Trophoblast cell (in vitro differentiated cells and primary cell): ENCODE data around the gene NUP133.
"Not testable (repeated sequence)": the region's sequence is repeated elsewhere in the genome, so short reads cannot be mapped to it uniquely, and the experiment has no call there.

ENCODE experiments used
- DNase-seq, 2 donors: peaks; one replicate each; pipeline ENCODE4 v3.0.0-alpha.2; 2016
- H2AFZ ChIP-seq: 2 replicates; pipeline ENCODE4 v1.6.1; 2013; ENCODE audit warnings: low read length, moderate library complexity, mild to moderate bottlenecking; ENCODE audit not compliant: insufficient read depth, poor library complexity
- H2AK5ac ChIP-seq: 2 replicates; pipeline ENCODE4 v1.6.1; 2013; ENCODE audit warnings: mild to moderate bottlenecking, low read length
- H2BK120ac ChIP-seq: 2 replicates; pipeline ENCODE4 v1.6.1; 2013; ENCODE audit warnings: low read length, mild to moderate bottlenecking, moderate library complexity; ENCODE audit not compliant: insufficient read depth, poor library complexity
- H2BK12ac ChIP-seq: 2 replicates; pipeline ENCODE4 v1.6.1; 2013; ENCODE audit warnings: mild to moderate bottlenecking, low read length, moderate library complexity
- H2BK5ac ChIP-seq: 2 replicates; pipeline ENCODE4 v1.6.1; 2013; ENCODE audit warnings: low read length, low read depth, moderate library complexity, mild to moderate bottlenecking; ENCODE audit not compliant: poor library complexity
- H3K14ac ChIP-seq: 2 replicates; pipeline ENCODE4 v1.6.1; 2013; ENCODE audit warnings: mild to moderate bottlenecking, low read length
- H3K18ac ChIP-seq: 2 replicates; pipeline ENCODE4 v1.6.1; 2013; ENCODE audit warnings: mild to moderate bottlenecking, low read length
- H3K23ac ChIP-seq: 2 replicates; pipeline ENCODE4 v1.6.1; 2013; ENCODE audit warnings: low read length
- H3K27ac ChIP-seq: 2 replicates; pipeline ENCODE4 v1.5.1; 2013; ENCODE audit warnings: low read depth, mild to moderate bottlenecking, inconsistent platforms, low read length, moderate library complexity
- H3K27me3 ChIP-seq: 2 replicates; pipeline ENCODE4 v1.6.1; 2013; ENCODE audit warnings: inconsistent platforms, mild to moderate bottlenecking, low read length, moderate library complexity; ENCODE audit not compliant: insufficient read depth
- H3K36me3 ChIP-seq, 2 experiments: 1 replicate in 1 of 2; 2 replicates in 1 of 2; pipeline ENCODE4 v1.6.1; 2013; ENCODE audit warnings: low read length in 2 of 2, mild to moderate bottlenecking in 2 of 2, moderate library complexity in 1 of 2; ENCODE audit not compliant: insufficient read depth in 2 of 2, control insufficient read depth in 1 of 2
- H3K4ac ChIP-seq: 2 replicates; pipeline ENCODE4 v1.6.1; 2013; ENCODE audit warnings: low read depth, mild to moderate bottlenecking, low read length, moderate library complexity
- H3K4me1 ChIP-seq, 2 experiments: 1 replicate in 1 of 2; 2 replicates in 1 of 2; pipeline ENCODE4 v1.6.1; 2013; ENCODE audit warnings: low read length in 2 of 2, mild to moderate bottlenecking in 2 of 2, moderate library complexity in 1 of 2; ENCODE audit not compliant: insufficient read depth in 2 of 2, control insufficient read depth in 1 of 2
- H3K4me2 ChIP-seq: 2 replicates; pipeline ENCODE4 v1.6.1; 2013; ENCODE audit warnings: inconsistent platforms, mild to moderate bottlenecking, low read length, moderate library complexity
- H3K4me3 ChIP-seq: 2 replicates; pipeline ENCODE4 v1.5.1; 2013; ENCODE audit warnings: mild to moderate bottlenecking, low read depth, low read length, inconsistent platforms
- H3K79me1 ChIP-seq: one replicate; pipeline ENCODE4 v1.6.1; 2013; ENCODE audit warnings: low read length
- H3K79me2 ChIP-seq: 2 replicates; pipeline ENCODE4 v1.6.1; 2013; ENCODE audit warnings: low read length, mild to moderate bottlenecking; ENCODE audit not compliant: control insufficient read depth, insufficient read depth, poor library complexity
- H3K9ac ChIP-seq: 2 replicates; pipeline ENCODE4 v1.6.1; 2013; ENCODE audit warnings: mild to moderate bottlenecking, low read length
- H3K9me3 ChIP-seq: 2 replicates; pipeline ENCODE4 v1.6.1; 2013; ENCODE audit warnings: low read depth, mild to moderate bottlenecking, control low read depth, inconsistent platforms, low read length; ENCODE audit not compliant: insufficient read depth
- H4K12ac ChIP-seq: 2 replicates; pipeline ENCODE4 v1.6.1; 2013; ENCODE audit warnings: low read depth, mild to moderate bottlenecking, low read length, moderate library complexity
- H4K8ac ChIP-seq: 2 replicates; pipeline ENCODE4 v1.6.1; 2013; ENCODE audit warnings: low read depth, mild to moderate bottlenecking, low read length, moderate library complexity
- H4K91ac ChIP-seq: one replicate; pipeline ENCODE4 v1.6.1; 2013; ENCODE audit warnings: low read depth, mild to moderate bottlenecking, low read length, moderate library complexity
- WGBS: extraction: QIAGEN DNeasy Blood & Tissue Kit; methylation state at CpG from one replicate; pipeline ENCODE4 v1.1.7; 2013; ENCODE audit warnings: missing lambda C conversion rate; ENCODE audit not compliant: insufficient read length, insufficient coverage; ENCODE audit errors: extremely low coverage; 5-methylcytosine and 5-hydroxymethylcytosine counted together

The NUP133 gene

GRCh38 chr1:229412810-229413209 lies 95.3 kb downstream of the NUP133 start:
- not testable (repeated sequence) for H3K9ac ChIP-seq, H4K91ac ChIP-seq, H2BK120ac ChIP-seq, H4K12ac ChIP-seq, H3K23ac ChIP-seq, H3K27me3 ChIP-seq, H3K36me3 ChIP-seq, H3K4ac ChIP-seq, DNase-seq, H3K27ac ChIP-seq, H3K14ac ChIP-seq, H3K18ac ChIP-seq, H3K4me3 ChIP-seq, H2BK5ac ChIP-seq, H2BK12ac ChIP-seq, H3K9me3 ChIP-seq, H2AFZ ChIP-seq, H2AK5ac ChIP-seq, H3K4me2 ChIP-seq, H4K8ac ChIP-seq, H3K79me2 ChIP-seq
- peaks cover 34 to 36% of the 10 kb centered on the region in 2 experiments for H3K4me1 ChIP-seq
- WGBS = no CpG with 5 or more reads among the region's 5 CpGs
- H3K79me1 ChIP-seq = peaks cover 19% of the 10 kb centered on the region

GRCh38 chr1:229412056-229412455 lies 96.1 kb downstream of the NUP133 start:
- no peaks in the 10 kb centered on the region for H3K36me3 ChIP-seq
- no peak overlapping the region for H4K8ac ChIP-seq
- no peaks in the 10 kb centered on the region for H3K9me3 ChIP-seq
- DNase-seq = peak in 1 of 2 donors; percentile 35
- H2AFZ ChIP-seq = no peak overlapping the region
- no peak overlapping the region for H2BK120ac ChIP-seq
- H3K27me3 ChIP-seq = no peaks in the 10 kb centered on the region
- no peak overlapping the region for H3K14ac ChIP-seq
- no peak overlapping the region for H2BK5ac ChIP-seq
- H3K79me1 ChIP-seq = peaks cover 27% of the 10 kb centered on the region
- H3K79me2 ChIP-seq = no peaks in the 10 kb centered on the region
- no peak overlapping the region for H3K27ac ChIP-seq
- no peak overlapping the region for H3K23ac ChIP-seq
- H3K4ac ChIP-seq = no peak overlapping the region
- no peak overlapping the region for H4K12ac ChIP-seq
- H2BK12ac ChIP-seq = no peak overlapping the region
- no CpG with 5 or more reads among the region's 7 CpGs for WGBS
- no peak overlapping the region for H3K4me3 ChIP-seq
- H3K9ac ChIP-seq = no peak overlapping the region
- no peak overlapping the region for H3K4me2 ChIP-seq
- peaks cover 42 to 44% of the 10 kb centered on the region in 2 experiments for H3K4me1 ChIP-seq
- H4K91ac ChIP-seq = peak overlapping the region; percentile 1
- H2AK5ac ChIP-seq = no peak overlapping the region
- H3K18ac ChIP-seq = no peak overlapping the region

- no peak overlapping the region for H3K14ac ChIP-seq
- no peaks in the 10 kb centered on the region for H3K9me3 ChIP-seq
- peak overlapping the region; percentile 20 for H2BK12ac ChIP-seq
- H3K9ac ChIP-seq = no peak overlapping the region
- no peaks in the 10 kb centered on the region for H3K79me2 ChIP-seq
- H2AK5ac ChIP-seq = no peak overlapping the region
- peak overlapping the region; percentile 60 for H3K27ac ChIP-seq
- H3K18ac ChIP-seq = peak overlapping the region; percentile 1
- no peaks in the 10 kb centered on the region for H3K27me3 ChIP-seq
- H3K36me3 ChIP-seq = no peaks in the 10 kb centered on the region
- H3K79me1 ChIP-seq = peaks cover 28% of the 10 kb centered on the region
- no peak overlapping the region for H2BK120ac ChIP-seq
- no peak overlapping the region for H4K8ac ChIP-seq
- no peak overlapping the region for H4K12ac ChIP-seq
- H3K4ac ChIP-seq = no peak overlapping the region
- DNase-seq = peak; percentile 83 to 94
- peak overlapping the region; percentile 36 for H3K4me2 ChIP-seq
- no peak overlapping the region for H2BK5ac ChIP-seq
- H4K91ac ChIP-seq = no peak overlapping the region
- peaks cover 43 to 48% of the 10 kb centered on the region in 2 experiments for H3K4me1 ChIP-seq
- no peak overlapping the region for H3K4me3 ChIP-seq
- no CpG with 5 or more reads among the region's 11 CpGs for WGBS
- H3K23ac ChIP-seq = no peak overlapping the region
- H2AFZ ChIP-seq = no peak overlapping the region
These were observed 96.6 kb downstream of the NUP133 start for GRCh38 chr1:229411434-229412055.

GRCh38 chr1:229410692-229411433 lies 97.3 kb downstream of the NUP133 start:
- no peak overlapping the region for H3K18ac ChIP-seq
- no peak overlapping the region for H2BK12ac ChIP-seq
- H3K79me2 ChIP-seq = no peaks in the 10 kb centered on the region
- H3K79me1 ChIP-seq = peaks cover 28% of the 10 kb centered on the region
- H3K9me3 ChIP-seq = no peaks in the 10 kb centered on the region
- H3K23ac ChIP-seq = no peak overlapping the region
- no peak overlapping the region for H2AFZ ChIP-seq
- H3K4me1 ChIP-seq = peaks cover 43 to 48% of the 10 kb centered on the region in 2 experiments
- no peak overlapping the region for H4K8ac ChIP-seq
- peak overlapping the region; percentile 60 for H3K27ac ChIP-seq
- DNase-seq = peak; percentile 83 to 90
- H3K27me3 ChIP-seq = no peaks in the 10 kb centered on the region
- peak overlapping the region; percentile 19 for H2BK120ac ChIP-seq
- no peak overlapping the region for H3K4ac ChIP-seq
- no CpG with 5 or more reads among the region's 14 CpGs for WGBS
- H3K9ac ChIP-seq = no peak overlapping the region
- H4K12ac ChIP-seq = no peak overlapping the region
- H3K4me2 ChIP-seq = peak overlapping the region; percentile 45
- peak overlapping the region; percentile 8 for H2BK5ac ChIP-seq
- peak overlapping the region; percentile 78 for H4K91ac ChIP-seq
- H3K4me3 ChIP-seq = no peak overlapping the region
- H3K14ac ChIP-seq = no peak overlapping the region
- H3K36me3 ChIP-seq = no peaks in the 10 kb centered on the region
- H2AK5ac ChIP-seq = peak overlapping the region; percentile 7
